ENCODE data around the gene INSIG1. TPM values are rescaled to one million over a fixed set of nuclear protein-coding genes. Genes with fewer than 3 reads are reported as not detected.

Gene INSIG1
- total RNA-seq, 2 experiments from 2014 or later, result 52.5 to 53.4 TPM

Other genes starting within 250 kb of the INSIG1 start
- gene HTR5A, start 227.6 kb upstream of the INSIG1 start, total RNA-seq, result not detected
- not detected for gene EN2, start 160.3 kb downstream of the INSIG1 start, total RNA-seq
- gene CNPY1, start 248.7 kb downstream of the INSIG1 start, total RNA-seq, result not detected